Measurements from ENCODE around the gene ABHD2.
"Not testable (repeated sequence)": the region's sequence is repeated elsewhere in the genome, so short reads cannot be mapped to it uniquely, and the experiment has no call there.

ABHD2 gene

GRCh38 chr15:89075101-89075640 lies 13.1 kb upstream of the ABHD2 start:
- peak; percentile 89 for DNase-seq (ENCODE audit: low spot score)

- DNase-seq (ENCODE audit: low spot score) = no peak
Measured at GRCh38 chr15:89075846-89076245, 12.4 kb upstream of the ABHD2 start.

GRCh38 chr15:89077750-89078149 lies 10.5 kb upstream of the ABHD2 start:
- no peak for DNase-seq (ENCODE audit: low spot score)

- DNase-seq (ENCODE audit: low spot score) = no peak
Measured at GRCh38 chr15:89078851-89079810, 9.1 kb upstream of the ABHD2 start.

GRCh38 chr15:89081878-89082277 lies 6.4 kb upstream of the ABHD2 start:
- DNase-seq (ENCODE audit: low spot score) = no peak

- no peak for DNase-seq (ENCODE audit: low spot score)
Measured at GRCh38 chr15:89083246-89083645, 5.0 kb upstream of the ABHD2 start.

- DNase-seq (ENCODE audit: low spot score) = no peak
Measured at GRCh38 chr15:89085289-89085926, 2.8 kb upstream of the ABHD2 start.

GRCh38 chr15:89085933-89086332 lies 2.3 kb upstream of the ABHD2 start:
- DNase-seq (ENCODE audit: low spot score) = not testable (repeated sequence)

- DNase-seq (ENCODE audit: low spot score) = not testable (repeated sequence)
Measured at GRCh38 chr15:89086390-89086789, 1.9 kb upstream of the ABHD2 start.

GRCh38 chr15:89087161-89087829 lies 961 bp upstream of the ABHD2 start:
- peak; percentile 53 for DNase-seq (ENCODE audit: low spot score)

GRCh38 chr15:89088605-89089315 lies 504 bp downstream of the ABHD2 start:
- peak; percentile 41 for DNase-seq (ENCODE audit: low spot score)

- DNase-seq (ENCODE audit: low spot score) = no peak
Measured at GRCh38 chr15:89089316-89090230, 1.3 kb downstream of the ABHD2 start.

GRCh38 chr15:89090791-89091626 lies 2.8 kb downstream of the ABHD2 start:
- peak; percentile 78 for DNase-seq (ENCODE audit: low spot score)

GRCh38 chr15:89091627-89092220 lies 3.5 kb downstream of the ABHD2 start:
- no peak for DNase-seq (ENCODE audit: low spot score)

GRCh38 chr15:89093509-89093908 lies 5.3 kb downstream of the ABHD2 start:
- DNase-seq (ENCODE audit: low spot score) = no peak

GRCh38 chr15:89095073-89095472 lies 6.8 kb downstream of the ABHD2 start:
- DNase-seq (ENCODE audit: low spot score) = no peak

GRCh38 chr15:89095556-89095955 lies 7.3 kb downstream of the ABHD2 start:
- DNase-seq (ENCODE audit: low spot score) = no peak

- no peak for DNase-seq (ENCODE audit: low spot score)
Measured at GRCh38 chr15:89096664-89097063, 8.4 kb downstream of the ABHD2 start.

GRCh38 chr15:89097313-89097712 lies 9.1 kb downstream of the ABHD2 start:
- no peak for DNase-seq (ENCODE audit: low spot score)
